Parathyroid adenoma (tissue), 2 donors: Measurements from ENCODE around the gene FGF7.

ENCODE experiments used
- H2AFZ ChIP-seq: fragments of 300-600 bp; sonication (generic); one replicate; pipeline ENCODE4 v1.7.0; 2017; ENCODE audit warnings: antibody characterized with exemption, mild to moderate bottlenecking
- H3K27ac ChIP-seq: fragments of 300-600 bp; sonication (generic); one replicate; pipeline ENCODE4 v1.7.0; 2017
- H3K27me3 ChIP-seq: fragments of 300-600 bp; sonication (generic); one replicate; pipeline ENCODE4 v1.7.0; 2017; ENCODE audit warnings: low read length; ENCODE audit not compliant: control insufficient read depth, insufficient read depth
- H3K36me3 ChIP-seq: fragments of 300-600 bp; sonication (generic); one replicate; pipeline ENCODE4 v1.7.0; 2017; ENCODE audit warnings: low read length; ENCODE audit not compliant: control insufficient read depth, insufficient read depth
- H3K4me1 ChIP-seq: fragments of 300-600 bp; sonication (generic); one replicate; pipeline ENCODE4 v1.7.0; 2017; ENCODE audit warnings: control low read depth
- H3K4me2 ChIP-seq: fragments of 300-600 bp; sonication (generic); one replicate; pipeline ENCODE4 v1.7.0; 2017; ENCODE audit warnings: low read length
- H3K4me3 ChIP-seq: fragments of 300-600 bp; sonication (generic); one replicate; pipeline ENCODE4 v1.7.0; 2017; ENCODE audit warnings: low read depth, low read length
- H3K79me2 ChIP-seq: fragments of 300-600 bp; sonication (generic); one replicate; pipeline ENCODE4 v1.7.0; 2017; ENCODE audit warnings: control low read depth
- H3K9ac ChIP-seq: fragments of 300-600 bp; sonication (generic); one replicate; pipeline ENCODE4 v1.7.0; 2017; ENCODE audit warnings: mild to moderate bottlenecking
- H3K9me3 ChIP-seq: fragments of 300-600 bp; sonication (generic); one replicate; pipeline ENCODE4 v1.7.0; 2017; ENCODE audit warnings: low read length; ENCODE audit not compliant: control insufficient read depth
- CTCF ChIP-seq: fragments of 300-600 bp; sonication (generic); IDR thresholded peaks from one replicate; pipeline ENCODE4 v1.7.0; 2017; ENCODE audit warnings: antibody characterized with exemption, mild to moderate bottlenecking
- donor health status: primary hyperparathyroidism.

Gene FGF7

GRCh38 chr15:49436751-49437150 is 13.7 kb downstream of the FGF7 start:
- H3K27ac ChIP-seq = no peak overlapping the region
- no peak overlapping the region for H2AFZ ChIP-seq
- H3K36me3 ChIP-seq = no peaks in the 10 kb centered on the region
- H3K9ac ChIP-seq = no peak overlapping the region
- TF ChIP-seq CTCF = no peak
- H3K4me3 ChIP-seq = no peak overlapping the region
- H3K27me3 ChIP-seq = no peaks in the 10 kb centered on the region
- no peak overlapping the region for H3K4me2 ChIP-seq
- no peaks in the 10 kb centered on the region for H3K79me2 ChIP-seq
- no peaks in the 10 kb centered on the region for H3K9me3 ChIP-seq
- H3K4me1 ChIP-seq = no peaks in the 10 kb centered on the region

GRCh38 chr15:49438962-49439631 is 16.1 kb downstream of the FGF7 start:
- no peaks in the 10 kb centered on the region for H3K9me3 ChIP-seq
- H3K4me1 ChIP-seq = no peaks in the 10 kb centered on the region
- no peaks in the 10 kb centered on the region for H3K36me3 ChIP-seq
- H3K9ac ChIP-seq = no peak overlapping the region
- no peak overlapping the region for H3K4me2 ChIP-seq
- no peaks in the 10 kb centered on the region for H3K79me2 ChIP-seq
- no peak overlapping the region for H2AFZ ChIP-seq
- H3K27ac ChIP-seq = no peak overlapping the region
- no peak for TF ChIP-seq CTCF
- H3K27me3 ChIP-seq = no peaks in the 10 kb centered on the region
- H3K4me3 ChIP-seq = no peak overlapping the region

DNA sequence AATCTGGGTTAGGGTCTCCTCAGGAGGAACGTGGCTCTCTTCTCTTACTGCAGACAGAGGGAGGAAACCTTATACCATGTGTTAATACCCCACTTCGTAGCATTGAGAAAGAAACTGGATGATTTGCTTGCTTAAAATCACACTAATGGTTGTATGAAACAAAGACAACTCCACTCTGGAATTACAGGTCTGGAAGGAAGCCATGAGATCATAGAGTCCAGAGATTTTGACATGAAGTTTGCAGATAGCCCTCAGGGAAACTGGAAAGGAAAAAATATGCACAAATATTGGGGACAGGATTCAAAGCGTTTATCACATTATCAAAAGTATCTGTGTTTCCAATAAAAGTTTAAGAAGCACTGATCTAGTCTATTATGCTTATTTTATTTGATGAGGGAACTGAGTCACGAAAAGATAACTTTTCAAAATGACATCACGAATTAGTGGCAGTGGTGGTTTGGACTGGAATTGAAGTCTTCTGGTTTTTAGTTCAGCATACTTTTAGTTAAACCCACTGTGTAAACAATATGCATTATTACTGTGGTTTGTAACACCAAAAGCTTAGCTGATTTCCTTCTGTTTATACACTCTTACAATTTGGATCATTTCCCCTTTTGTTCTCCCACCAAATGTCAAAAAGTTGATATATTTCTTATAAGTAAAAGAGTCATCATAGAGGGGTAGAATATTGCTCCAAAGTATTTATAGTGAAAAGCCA is 16.8 kb downstream of the FGF7 start:
- Histone ChIP-seq H3K27ac (no peak overlapping the region), H2AFZ (no peak overlapping the region), H3K4me2 (no peak overlapping the region), H3K9me3 (no peaks in the 10 kb centered on the region), H3K4me1 (no peaks in the 10 kb centered on the region), H3K79me2 (no peaks in the 10 kb centered on the region), H3K27me3 (no peaks in the 10 kb centered on the region), H3K9ac (no peak overlapping the region), H3K36me3 (no peaks in the 10 kb centered on the region), H3K4me3 (no peak overlapping the region)
- no peak for TF ChIP-seq CTCF

DNA sequence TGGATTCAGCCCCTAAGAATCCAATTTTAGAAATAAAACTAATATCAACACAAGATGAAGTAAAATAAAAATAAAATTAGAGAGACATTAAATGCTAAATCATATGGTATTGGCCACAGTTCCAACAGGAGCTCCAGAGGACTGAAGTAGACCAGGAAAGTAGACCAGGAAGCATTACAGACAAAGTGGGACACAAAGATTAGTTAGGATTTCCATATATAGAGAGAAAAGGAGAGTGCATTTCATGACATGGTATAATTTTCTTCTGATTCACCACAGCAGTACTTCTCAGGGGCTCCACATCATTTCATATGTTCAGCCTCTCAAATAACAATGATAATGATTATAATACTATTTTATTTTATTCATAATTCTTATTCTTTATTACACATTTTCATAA is 18.3 kb downstream of the FGF7 start:
- H3K4me3 ChIP-seq = no peak overlapping the region
- H3K4me1 ChIP-seq = no peaks in the 10 kb centered on the region
- H3K27me3 ChIP-seq = no peaks in the 10 kb centered on the region
- no peaks in the 10 kb centered on the region for H3K79me2 ChIP-seq
- H3K4me2 ChIP-seq = no peak overlapping the region
- no peak for TF ChIP-seq CTCF
- H2AFZ ChIP-seq = no peak overlapping the region
- no peaks in the 10 kb centered on the region for H3K36me3 ChIP-seq
- no peaks in the 10 kb centered on the region for H3K9me3 ChIP-seq
- H3K9ac ChIP-seq = no peak overlapping the region
- no peak overlapping the region for H3K27ac ChIP-seq

GRCh38 chr15:49441816-49442215 is 18.8 kb downstream of the FGF7 start:
- Histone ChIP-seq H3K27me3 (no peaks in the 10 kb centered on the region), H2AFZ (no peak overlapping the region), H3K79me2 (no peaks in the 10 kb centered on the region), H3K4me1 (no peaks in the 10 kb centered on the region), H3K4me2 (no peak overlapping the region), H3K9ac (no peak overlapping the region), H3K9me3 (no peaks in the 10 kb centered on the region), H3K4me3 (no peak overlapping the region), H3K36me3 (no peaks in the 10 kb centered on the region), H3K27ac (no peak overlapping the region)
- no peak for TF ChIP-seq CTCF
